GM19395 (cell line): Measurements from ENCODE around the gene GIN1.
"Not testable (repeated sequence)": the region's sequence is repeated elsewhere in the genome, so short reads cannot be mapped to it uniquely, and the experiment has no call there.

Experiments used
- ATAC-seq: cut with Tn5 transposase; IDR thresholded peaks from one replicate; pipeline ENCODE4 v1.9.1; 2021; ENCODE audit warnings: mild to moderate bottlenecking, moderate library complexity; ENCODE audit not compliant: unreplicated experiment

The GIN1 gene

GRCh38 chr5:103111468-103111867, 8.5 kb downstream of the GIN1 start:
- no peak for ATAC-seq

- ATAC-seq, result no peak
Observed at GRCh38 chr5:103110403-103110802, 9.5 kb downstream of the GIN1 start.

GRCh38 chr5:103109277-103109676, 10.7 kb downstream of the GIN1 start:
- no peak for ATAC-seq

GRCh38 chr5:103108086-103108485, 11.9 kb downstream of the GIN1 start:
- no peak for ATAC-seq

GRCh38 chr5:103102234-103102633, 17.7 kb downstream of the GIN1 start:
- no peak for ATAC-seq

- ATAC-seq, result no peak
Observed at GRCh38 chr5:103101079-103101750, 18.7 kb downstream of the GIN1 start.

- no peak for ATAC-seq
Observed at GRCh38 chr5:103098993-103099392, 20.9 kb downstream of the GIN1 start.

GRCh38 chr5:103094737-103095136, 25.2 kb downstream of the GIN1 start:
- ATAC-seq, result no peak

GRCh38 chr5:103093727-103094126, 26.2 kb downstream of the GIN1 start:
- ATAC-seq, result no peak

- ATAC-seq, result no peak
Observed at GRCh38 chr5:103092676-103093075, 27.3 kb downstream of the GIN1 start.

- ATAC-seq, result no peak
Observed at GRCh38 chr5:103090791-103091190, 29.1 kb downstream of the GIN1 start.

GRCh38 chr5:103089272-103089671, 30.7 kb downstream of the GIN1 start:
- ATAC-seq, result no peak

- ATAC-seq, result no peak
Observed at GRCh38 chr5:103086547-103086946, 33.4 kb downstream of the GIN1 start.

GRCh38 chr5:103079796-103080195, 40.1 kb downstream of the GIN1 start:
- no peak for ATAC-seq

- no peak for ATAC-seq
Observed at GRCh38 chr5:103075442-103075841, 44.5 kb downstream of the GIN1 start.

GRCh38 chr5:103073500-103073899, 46.4 kb downstream of the GIN1 start:
- ATAC-seq, result not testable (repeated sequence)

- ATAC-seq, result no peak
Observed at GRCh38 chr5:103066326-103066725, 53.6 kb downstream of the GIN1 start.

- ATAC-seq, result no peak
Observed at GRCh38 chr5:103060424-103060954, 59.4 kb downstream of the GIN1 start.

GRCh38 chr5:103059525-103059924, 60.4 kb downstream of the GIN1 start:
- no peak for ATAC-seq

- no peak for ATAC-seq
Observed at GRCh38 chr5:103057208-103058130, 62.5 kb downstream of the GIN1 start.

- not testable (repeated sequence) for ATAC-seq
Observed at GRCh38 chr5:103046706-103047105, 73.2 kb downstream of the GIN1 start.
